H1 (cell line): ENCODE results near the gene DNAAF3.

Experiments used
- CEBPB ChIP-seq: IDR thresholded peaks from 2 replicates; pipeline ENCODE4 v1.6.1; 2012; ENCODE audit warnings: low read depth, low read length
- EGR1 ChIP-seq: IDR thresholded peaks from 2 replicates; pipeline ENCODE4 v1.6.1; 2011; ENCODE audit warnings: low read depth, low read length, borderline replicate concordance
- EZH2 ChIP-seq: fragments of 200-600 bp; sonication (generic); IDR thresholded peaks from 2 replicates; pipeline ENCODE4 v1.7.1; 2012; ENCODE audit warnings: low read depth, mild to moderate bottlenecking, moderate library complexity, low read length, inconsistent platforms; ENCODE audit not compliant: severe bottlenecking
- POLR2AphosphoS5 ChIP-seq: IDR thresholded peaks from 2 replicates; pipeline ENCODE4 v1.6.1; 2011; ENCODE audit warnings: low read depth, low read length
- RAD21 ChIP-seq, 2 experiments: IDR thresholded peaks in 1 of 2; conservative IDR thresholded peaks in 1 of 2; 2 replicates each; pipeline ENCODE4 v1.6.1; 2011; ENCODE audit warnings: low read depth in 2 of 2, low read length in 2 of 2, improper control_type of control experiment in 1 of 2, inconsistent platforms in 1 of 2, mild to moderate bottlenecking in 1 of 2, moderate library complexity in 1 of 2

DNA sequence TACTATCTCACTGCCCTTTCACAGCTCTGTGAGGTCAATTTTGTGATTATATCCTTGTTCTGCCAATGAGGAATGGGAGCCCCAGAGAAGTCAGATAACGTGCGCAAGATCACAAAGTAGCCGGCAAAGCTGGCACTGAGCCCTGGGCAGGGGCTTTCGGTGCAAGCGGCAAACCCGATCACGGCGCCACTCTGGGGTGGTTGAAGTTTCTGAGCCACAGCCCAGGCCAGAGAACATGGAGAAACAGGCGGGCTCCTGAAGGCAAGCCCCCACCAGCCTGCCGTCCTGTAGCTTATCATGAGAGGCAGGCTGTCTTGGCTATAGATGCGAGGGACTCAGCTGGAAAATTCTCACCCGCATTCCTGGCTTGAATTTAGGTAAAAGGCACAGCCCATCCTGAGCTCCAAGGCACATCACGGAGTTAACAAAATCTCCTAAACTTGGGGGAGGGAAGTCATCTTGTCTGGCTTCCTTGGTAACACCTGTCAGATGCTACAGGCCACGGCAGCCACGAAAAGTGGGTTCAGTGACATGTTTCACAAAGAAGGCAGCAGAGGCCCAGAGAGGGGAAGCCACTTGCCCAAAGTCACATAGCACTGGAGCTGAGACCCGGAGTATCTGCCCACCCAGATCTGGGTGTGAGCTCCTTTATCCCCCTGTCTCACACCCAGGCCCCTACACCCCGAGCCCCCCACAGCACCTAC is 29.9 kb downstream of the DNAAF3 start:
- no peak for TF ChIP-seq EZH2
- no peak for TF ChIP-seq POLR2AphosphoS5
- no peak for TF ChIP-seq EGR1
- no peak for TF ChIP-seq RAD21 (IDR thresholded peaks at IDR 0.05 in 1 of 2, conservative IDR thresholded peaks at IDR 0.05 in 1 of 2; ENCODE audit: low read depth in 2 of 2, low read length in 2 of 2)
- no peak for TF ChIP-seq CEBPB
